Measurements from ENCODE around the gene CFAP46. TPM values are rescaled to one million over a fixed set of nuclear protein-coding genes. Genes with fewer than 3 reads are reported as not detected.
A peak's percentile ranks its signal among the peaks of the same experiment; 100 is the strongest.

CFAP46 gene
- polyA plus RNA-seq, 1 of the 3 experiments (the other 2 are of a cell fraction) = 3.9 TPM

GRCh38 chr10:132941640-132942051, 724 bp downstream of the CFAP46 start:
- Histone ChIP-seq H4K20me1 (ENCODE audit: insufficient read depth) (no peaks in the 10 kb centered on the region), H3K36me3 (replicated peaks in 1 of 2; ENCODE audit: control insufficient read depth in 1 of 2, insufficient read depth in 2 of 2, low read length in 1 of 2) (peaks cover 0 to 2% of the 10 kb centered on the region in 2 experiments), H3K9me3 (no peaks in the 10 kb centered on the region), H3K9ac (peak overlapping the region; percentile 65), H3K27me3 (ENCODE audit: insufficient read depth) (no peaks in the 10 kb centered on the region), H3K79me2 (ENCODE audit: insufficient read depth) (no peaks in the 10 kb centered on the region), H2AFZ (ENCODE audit: low read depth) (peak overlapping the region; percentile 86; the same call in 1 of the 2 replicates), H3K4me1 (ENCODE audit: control insufficient read depth in 1 of 2, insufficient read depth in 2 of 2, low read depth in 1 of 2, low read length in 1 of 2) (peaks cover 0 to 11% of the 10 kb centered on the region in 2 experiments; a peak in 1 of 4 replicates), H3K4me2 (peak overlapping the region; percentile 98), H3K4me3 (ENCODE audit: low read depth in 2 of 2, low read length in 1 of 2) (peak overlapping the region; percentile 64 to 73), H3K9me2 (no peaks in the 10 kb centered on the region), H3K27ac (ENCODE audit: low read depth in 2 of 2, low read length in 1 of 2) (no peak overlapping the region), H3F3A (replicated peaks; ENCODE audit: insufficient read depth) (no peaks in the 10 kb centered on the region)
- ChIA-PET CTCF (interaction anchor here (1.3 kb wide), 1 partner anchor 183 kb away, joined by 6 read pairs; no protein-coding TSS in a partner anchor), POLR2A (interaction anchor here (0.9 kb wide), 1 partner anchor 125 kb away, joined by 3 read pairs; no protein-coding TSS in a partner anchor)
- 17% methylated on average over 3 of the region's 11 CpGs for WGBS (ENCODE audit: low lambda C conversion rate)
- no peak for TF ChIP-seq RFX5 (IDR thresholded peaks at IDR 0.05; ENCODE audit: low read length)
- TF ChIP-seq RXRA (IDR thresholded peaks at IDR 0.05; ENCODE audit: borderline replicate concordance, low read depth) = no peak
- TF ChIP-seq SIN3A (IDR thresholded peaks at IDR 0.05; ENCODE audit: borderline replicate concordance, low read depth, low read length) = no peak
- TF ChIP-seq EZH2phosphoT487 (IDR thresholded peaks at IDR 0.05; ENCODE audit: borderline replicate concordance, low read depth) = no peak
- no peak for TF ChIP-seq MAX (IDR thresholded peaks at IDR 0.05; ENCODE audit: low read depth)
- no peak for TF ChIP-seq MEF2A (IDR thresholded peaks at IDR 0.05; ENCODE audit: borderline replicate concordance, low read depth)
- no peak for TF ChIP-seq JUND (IDR thresholded peaks at IDR 0.05)
- TF ChIP-seq USF1 (IDR thresholded peaks at IDR 0.05; ENCODE audit: borderline replicate concordance, low read depth) = no peak
- peak; percentile 53 for DNase-seq

- Histone ChIP-seq H3K27ac (ENCODE audit: low read depth in 2 of 2, low read length in 1 of 2) (no peak overlapping the region), H3K9me3 (no peaks in the 10 kb centered on the region), H3K4me1 (ENCODE audit: control insufficient read depth in 1 of 2, insufficient read depth in 2 of 2, low read depth in 1 of 2, low read length in 1 of 2) (peaks cover 0 to 11% of the 10 kb centered on the region in 2 experiments; a peak in 1 of 4 replicates), H4K20me1 (ENCODE audit: insufficient read depth) (no peaks in the 10 kb centered on the region), H3F3A (replicated peaks; ENCODE audit: insufficient read depth) (no peaks in the 10 kb centered on the region), H3K9ac (no peak overlapping the region), H3K79me2 (ENCODE audit: insufficient read depth) (no peaks in the 10 kb centered on the region), H3K4me3 (ENCODE audit: low read depth in 2 of 2, low read length in 1 of 2) (no peak overlapping the region), H3K27me3 (ENCODE audit: insufficient read depth) (no peaks in the 10 kb centered on the region), H3K9me2 (no peaks in the 10 kb centered on the region), H3K4me2 (no peak overlapping the region), H3K36me3 (replicated peaks in 1 of 2; ENCODE audit: control insufficient read depth in 1 of 2, insufficient read depth in 2 of 2, low read length in 1 of 2) (peaks cover 0 to 2% of the 10 kb centered on the region in 2 experiments), H2AFZ (ENCODE audit: low read depth) (no peak overlapping the region)
- ChIA-PET POLR2A (no interaction called here), CTCF (interaction anchor here (1.0 to 1.3 kb wide), 3 partner anchors 14 to 184 kb away, joined by 3 to 6 read pairs (median 3); no protein-coding TSS in a partner anchor)
- DNase-seq = no peak
- WGBS (ENCODE audit: low lambda C conversion rate) = 89% methylated on average over 24 of the region's 28 CpGs
- no peak for TF ChIP-seq CTCF (IDR thresholded peaks at IDR 0.05)
- TF ChIP-seq YY1 (IDR thresholded peaks at IDR 0.05; ENCODE audit: low read depth) = no peak
- TF ChIP-seq MAX (IDR thresholded peaks at IDR 0.05; ENCODE audit: low read depth) = no peak
- TF ChIP-seq JUND (IDR thresholded peaks at IDR 0.05) = no peak
- no peak for TF ChIP-seq RCOR1 (IDR thresholded peaks at IDR 0.05; ENCODE audit: low read length)
- TF ChIP-seq GABPA (IDR thresholded peaks at IDR 0.05; ENCODE audit: low read depth) = no peak
- TF ChIP-seq TCF12 (IDR thresholded peaks at IDR 0.05) = no peak
- no peak for TF ChIP-seq TEAD4 (IDR thresholded peaks at IDR 0.05; ENCODE audit: borderline replicate concordance, insufficient read depth)
- TF ChIP-seq POLR2AphosphoS5 (IDR thresholded peaks at IDR 0.05; ENCODE audit: low read depth, low read length) = no peak
- TF ChIP-seq TAF1 (IDR thresholded peaks at IDR 0.05; ENCODE audit: borderline replicate concordance, low read depth, low read length) = no peak
- no peak for TF ChIP-seq IRF3 (IDR thresholded peaks at IDR 0.05; ENCODE audit: low read depth, low read length)
- no peak for TF ChIP-seq FOXJ3 (CRISPR knock-in tag; IDR thresholded peaks at IDR 0.05)
- TF ChIP-seq MEF2A (IDR thresholded peaks at IDR 0.05; ENCODE audit: borderline replicate concordance, low read depth) = no peak
- no peak for TF ChIP-seq SMC3 (IDR thresholded peaks at IDR 0.05; ENCODE audit: low read depth, low read length)
- TF ChIP-seq ZBTB33 (IDR thresholded peaks at IDR 0.05; ENCODE audit: borderline replicate concordance, low read depth) = no peak
- TF ChIP-seq EP300 (IDR thresholded peaks at IDR 0.05; ENCODE audit: borderline replicate concordance in 1 of 2, low read depth in 1 of 2, low read length in 1 of 2) = no peak
These were observed 1.4 kb downstream of the CFAP46 start for GRCh38 chr10:132940791-132941465.
